Measurements from ENCODE around the gene KAT7.

DNA sequence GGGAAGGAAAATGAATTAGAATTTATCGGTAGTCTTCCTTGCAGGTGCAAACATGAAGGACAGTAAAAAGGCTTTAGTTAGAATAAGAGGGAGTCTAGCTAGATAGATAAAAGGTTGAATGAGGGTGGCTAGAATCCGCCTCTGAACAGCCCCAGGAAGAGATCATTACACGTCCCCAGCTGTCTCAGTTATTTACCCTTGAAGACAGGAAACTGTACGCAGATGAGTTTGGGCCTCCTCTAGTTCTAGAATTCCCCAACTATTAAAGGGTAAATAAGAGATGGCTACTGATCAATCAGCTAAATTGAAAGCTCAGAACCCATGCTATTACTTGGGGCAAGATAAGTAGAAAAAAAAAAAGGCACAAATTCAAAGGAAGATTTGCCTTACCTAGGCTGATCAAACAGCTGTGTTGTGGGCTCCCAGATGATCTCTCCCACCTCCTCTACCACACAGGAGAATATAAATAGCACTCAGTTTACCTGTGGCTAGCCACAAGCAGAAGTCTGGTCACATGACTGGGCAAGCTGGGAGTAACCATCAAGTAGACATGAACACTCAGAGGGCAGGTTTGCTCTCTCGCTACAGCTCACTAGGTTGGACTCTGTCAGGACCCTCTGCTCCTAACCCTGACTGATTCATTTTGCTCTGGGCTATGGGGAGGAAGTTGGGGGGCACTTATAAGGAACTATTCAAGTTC lies 41.5 kb upstream of the KAT7 start:
- TF ChIP-seq, protein P1, sequence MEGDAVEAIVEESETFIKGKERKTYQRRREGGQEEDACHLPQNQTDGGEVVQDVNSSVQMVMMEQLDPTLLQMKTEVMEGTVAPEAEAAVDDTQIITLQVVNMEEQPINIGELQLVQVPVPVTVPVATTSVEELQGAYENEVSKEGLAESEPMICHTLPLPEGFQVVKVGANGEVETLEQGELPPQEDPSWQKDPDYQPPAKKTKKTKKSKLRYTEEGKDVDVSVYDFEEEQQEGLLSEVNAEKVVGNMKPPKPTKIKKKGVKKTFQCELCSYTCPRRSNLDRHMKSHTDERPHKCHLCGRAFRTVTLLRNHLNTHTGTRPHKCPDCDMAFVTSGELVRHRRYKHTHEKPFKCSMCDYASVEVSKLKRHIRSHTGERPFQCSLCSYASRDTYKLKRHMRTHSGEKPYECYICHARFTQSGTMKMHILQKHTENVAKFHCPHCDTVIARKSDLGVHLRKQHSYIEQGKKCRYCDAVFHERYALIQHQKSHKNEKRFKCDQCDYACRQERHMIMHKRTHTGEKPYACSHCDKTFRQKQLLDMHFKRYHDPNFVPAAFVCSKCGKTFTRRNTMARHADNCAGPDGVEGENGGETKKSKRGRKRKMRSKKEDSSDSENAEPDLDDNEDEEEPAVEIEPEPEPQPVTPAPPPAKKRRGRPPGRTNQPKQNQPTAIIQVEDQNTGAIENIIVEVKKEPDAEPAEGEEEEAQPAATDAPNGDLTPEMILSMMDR (IDR thresholded peaks at IDR 0.05), result no peak
- TF ChIP-seq POLR2A (IDR thresholded peaks at IDR 0.05), result no peak
